CD4-positive, alpha-beta memory T cell (primary cell): ENCODE results near the gene CCDC88C. TPM values are rescaled to one million over a fixed set of nuclear protein-coding genes. Genes with fewer than 3 reads are reported as not detected.
"Not testable (repeated sequence)": the region's sequence is repeated elsewhere in the genome, so short reads cannot be mapped to it uniquely, and the experiment has no call there.

Experiments used
- CTCF ChIA-PET: fragments of 350-600 bp; sonication (Branson Sonifier 250); formaldehyde crosslinking; loops from one replicate; lab custom pipeline; 2021; ENCODE audit warnings: inconsistent platforms; ENCODE audit not compliant: partially characterized antibody; lab: Charles Lee
- POLR2A ChIA-PET: fragments of 350-600 bp; sonication (Branson Sonifier 250); formaldehyde crosslinking; loops from one replicate; lab custom pipeline; 2021; ENCODE audit not compliant: partially characterized antibody; lab: Charles Lee
- DNase-seq, 5 donors: peaks; one replicate each; pipeline versions ENCODE4 v3.0.0 to v3.0.0-alpha.2; 2020 to 2022; ENCODE audit warnings: mixed read lengths in 1 of 5
- H3K27ac ChIP-seq: one replicate; pipeline ENCODE4 v1.7.0; 2013; ENCODE audit warnings: low read depth, low read length
- H3K27me3 ChIP-seq: 2 replicates; pipeline ENCODE4 v1.7.0; 2013; ENCODE audit warnings: mild to moderate bottlenecking, low read length, moderate library complexity; ENCODE audit not compliant: insufficient read depth
- H3K36me3 ChIP-seq: 2 replicates; pipeline ENCODE4 v1.7.0; 2013; ENCODE audit warnings: mild to moderate bottlenecking, low read length, moderate library complexity; ENCODE audit not compliant: insufficient read depth
- H3K4me1 ChIP-seq: 2 replicates; pipeline ENCODE4 v1.7.0; 2013; ENCODE audit warnings: mild to moderate bottlenecking, low read length, moderate library complexity; ENCODE audit not compliant: insufficient read depth
- H3K4me3 ChIP-seq, 2 donors: one replicate each; pipeline ENCODE4 v1.7.0; 2013; ENCODE audit warnings: low read length in 2 of 2, mild to moderate bottlenecking in 1 of 2
- H3K9me3 ChIP-seq, 2 donors: one replicate each; pipeline ENCODE4 v1.7.0; 2013; ENCODE audit warnings: low read length in 2 of 2, control low read depth in 1 of 2; ENCODE audit not compliant: control insufficient read depth in 1 of 2
- H3K27ac Mint-ChIP-seq, 7 donors: one replicate each; pipeline ENCODE4 v1.8.0; 2020 to 2021; ENCODE audit warnings: mixed read lengths in 7 of 7, mild to moderate bottlenecking in 6 of 7, inconsistent platforms in 3 of 7, moderate library complexity in 3 of 7
- H3K27me3 Mint-ChIP-seq, 2 donors: one replicate each; pipeline ENCODE4 v1.8.0; 2020 to 2021; ENCODE audit warnings: mixed read lengths in 2 of 2
- H3K36me3 Mint-ChIP-seq, 2 donors: one replicate each; pipeline ENCODE4 v1.8.0; 2020 to 2021; ENCODE audit warnings: mixed read lengths in 2 of 2, inconsistent platforms in 1 of 2, mild to moderate bottlenecking in 1 of 2
- H3K4me1 Mint-ChIP-seq, 4 donors: one replicate each; pipeline ENCODE4 v1.8.0; 2020 to 2021; ENCODE audit warnings: mixed read lengths in 4 of 4, mild to moderate bottlenecking in 1 of 4
- H3K4me3 Mint-ChIP-seq, 8 donors: one replicate each; pipeline ENCODE4 v1.8.0; 2020 to 2021; ENCODE audit warnings: mixed read lengths in 8 of 8, mild to moderate bottlenecking in 7 of 8, moderate library complexity in 6 of 8, inconsistent platforms in 3 of 8
- H3K9me3 Mint-ChIP-seq, 8 donors: one replicate each; pipeline ENCODE4 v1.8.0; 2020 to 2021; ENCODE audit warnings: mixed read lengths in 8 of 8, mild to moderate bottlenecking in 5 of 8, inconsistent platforms in 3 of 8, moderate library complexity in 1 of 8
- intact Hi-C: fragments of 100-400 bp; cut with micrococcal nuclease; formaldehyde crosslinking; loops from one replicate; pipeline ENCODE4 v1.15.1; 2023
- polyA plus RNA-seq, 2 donors: library from polyadenylated mRNA; unstranded; fragments of 300-500 nt; fragmentation: Illumina TruSeq; gene quantifications; one replicate each; pipeline ENCODE4 v1.2.3, GENCODE V29; 2021
- total RNA-seq, 2 experiments: library from RNA; stranded (reverse); gene quantifications; one replicate each; pipeline ENCODE4 v1.2.3, GENCODE V29; 2021

The CCDC88C gene
- total and polyA plus RNA-seq, 4 experiments from 2014 or later: 17.1 to 293 (median 161) TPM

DNA sequence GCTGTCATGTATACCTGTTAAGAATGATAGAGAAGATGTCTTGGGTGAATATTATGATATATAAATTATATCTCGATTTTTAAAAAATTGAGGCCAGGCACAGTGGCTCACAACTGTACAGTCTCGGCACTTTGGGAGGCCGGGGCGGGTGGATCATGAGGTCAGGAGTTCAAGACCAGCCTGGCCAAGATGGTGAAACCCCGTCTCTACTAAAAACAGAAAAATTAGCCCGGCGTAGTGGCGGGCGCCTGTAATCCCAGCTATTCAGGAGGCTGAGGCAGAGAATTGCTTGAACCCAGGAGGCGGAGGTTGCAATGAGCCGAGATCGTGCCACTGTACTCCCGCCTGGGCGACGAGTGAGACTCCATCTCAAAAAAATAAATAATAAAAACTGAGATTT is 151.3 kb downstream of the CCDC88C start:
- H3K9me3 ChIP-seq, H3K27me3 Mint-ChIP-seq, H3K36me3 ChIP-seq, DNase-seq, H3K4me3 ChIP-seq, H3K9me3 Mint-ChIP-seq, H3K27me3 ChIP-seq, intact Hi-C loops, H3K27ac ChIP-seq, H3K4me3 Mint-ChIP-seq: not testable (repeated sequence)
- ChIA-PET POLR2A (interaction anchor here (1.1 to 8.4 kb wide), 3 partner anchors 11 to 22 kb away, joined by 3 to 50 read pairs (median 3); partner anchors contain the start of gene GPR68), CTCF (interaction anchor here (1.0 to 1.4 kb wide), 2 partner anchors 10 to 88 kb away, joined by 3 to 4 read pairs; no protein-coding TSS in a partner anchor)
- Mint-ChIP-seq H3K36me3 (peaks cover 10 to 28% of the 10 kb centered on the region in 2 donors), H3K4me1 (peaks cover 33 to 53% (median 35%) of the 10 kb centered on the region in 4 donors), H3K27ac (peak overlapping the region in 5 of 7 donors; percentile 3 to 81 (median 43))
- peaks cover 31% of the 10 kb centered on the region for H3K4me1 ChIP-seq

DNA sequence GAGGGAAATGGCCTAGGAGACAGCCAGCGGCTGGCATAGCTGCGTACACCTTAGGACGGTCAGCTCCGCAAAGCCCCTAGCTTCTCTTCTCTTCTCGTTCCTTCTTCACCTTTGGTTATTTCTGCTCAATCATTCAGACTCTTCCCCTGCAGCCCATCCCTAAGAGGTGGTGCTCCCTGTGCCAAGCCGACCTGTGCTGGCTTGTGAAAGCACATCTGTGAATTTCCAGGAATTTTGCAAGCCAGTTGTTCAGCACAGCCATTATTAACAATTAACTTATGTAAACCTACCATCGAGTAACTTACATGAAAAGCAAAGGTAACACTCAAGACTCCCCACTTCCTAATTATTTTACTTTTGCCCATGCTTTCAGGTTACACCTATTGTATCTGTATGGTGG is 152.2 kb downstream of the CCDC88C start:
- Mint-ChIP-seq H3K27ac (peak overlapping the region; percentile 1 to 90 (median 76)), H3K4me1 (peaks cover 39 to 62% (median 42%) of the 10 kb centered on the region in 4 donors), H3K36me3 (peaks cover 10 to 25% of the 10 kb centered on the region in 2 donors), H3K27me3 (no peaks in the 10 kb centered on the region), H3K9me3 (peaks cover 0 to 5% (median 0%) of the 10 kb centered on the region in 8 donors), H3K4me3 (peak overlapping the region in 7 of 8 donors; percentile 33 to 84 (median 76))
- peaks cover 39% of the 10 kb centered on the region for H3K4me1 ChIP-seq
- no peak for DNase-seq
- ChIA-PET CTCF (interaction anchor here (1.0 to 2.6 kb wide), 2 partner anchors 22 to 62 kb away, joined by 3 to 14 read pairs; no protein-coding TSS in a partner anchor), POLR2A (interaction anchor here (1.4 to 6.3 kb wide), 10 partner anchors 10 to 88 kb away, joined by 3 to 124 read pairs (median 8); partner anchors contain the start of gene GPR68)
- no peak overlapping the region for H3K27ac ChIP-seq
- intact Hi-C loops: no loop called here
- no peaks in the 10 kb centered on the region for H3K9me3 ChIP-seq
- no peaks in the 10 kb centered on the region for H3K27me3 ChIP-seq
- H3K36me3 ChIP-seq: peaks cover 6% of the 10 kb centered on the region
- H3K4me3 ChIP-seq: no peak overlapping the region

DNA sequence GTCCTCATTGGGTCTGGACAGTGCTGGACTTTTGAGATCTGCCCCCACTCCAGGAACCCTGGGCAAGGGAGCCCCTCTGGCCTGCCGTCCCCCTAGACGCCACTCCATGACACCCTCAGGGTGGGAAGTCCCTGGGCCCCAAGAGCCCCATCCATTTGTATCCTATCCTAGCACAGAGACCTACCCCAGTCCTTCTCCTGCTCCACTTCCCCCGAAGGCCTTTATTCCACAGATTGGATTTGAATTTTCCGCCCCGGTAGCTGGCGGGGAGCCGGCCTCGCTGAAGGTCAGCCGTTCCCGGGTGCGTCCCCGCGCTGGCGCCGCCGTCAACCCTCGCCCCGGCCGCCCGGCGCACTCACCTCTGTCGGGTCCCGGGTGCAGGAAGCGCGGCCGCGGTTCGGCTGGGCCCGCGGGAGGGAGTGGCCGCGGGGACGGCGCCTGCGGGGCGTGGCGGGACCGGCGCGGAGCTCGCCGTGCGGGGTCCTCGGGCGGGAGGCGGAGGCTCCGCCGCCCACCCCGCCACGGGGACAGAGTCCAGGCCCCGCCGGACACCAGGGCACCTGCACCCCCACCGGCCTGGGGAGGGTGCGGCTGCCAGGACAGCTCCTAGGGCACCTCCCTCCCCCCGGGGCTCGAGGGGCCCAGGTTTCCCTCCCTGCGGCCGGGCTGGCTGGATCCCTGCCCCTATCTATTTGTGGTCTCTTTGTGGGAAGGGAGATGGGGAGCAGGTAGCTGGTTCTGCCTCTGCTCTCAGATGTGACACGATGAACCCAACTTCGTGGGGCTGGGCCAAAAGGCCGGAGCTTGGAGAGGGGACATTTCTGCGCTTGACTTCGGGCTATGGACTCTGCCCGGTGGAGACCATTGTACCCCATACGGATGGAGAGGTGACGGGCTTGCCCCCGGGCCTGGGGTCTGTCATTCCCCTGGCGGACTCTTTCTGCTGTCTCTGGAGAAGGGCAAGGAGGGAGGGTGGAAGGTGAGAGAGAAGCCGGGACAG is 153.2 kb downstream of the CCDC88C start:
- Histone ChIP-seq H3K9me3 (no peaks in the 10 kb centered on the region), H3K4me1 (peaks cover 45% of the 10 kb centered on the region), H3K4me3 (peak overlapping the region in 1 of 2 donors; percentile 32), H3K27me3 (no peaks in the 10 kb centered on the region), H3K27ac (peak overlapping the region; percentile 31), H3K36me3 (no peaks in the 10 kb centered on the region)
- Mint-ChIP-seq H3K27ac (peak overlapping the region in 6 of 7 donors; percentile 60 to 97 (median 84)), H3K4me1 (peaks cover 39 to 69% (median 46%) of the 10 kb centered on the region in 4 donors), H3K27me3 (no peaks in the 10 kb centered on the region), H3K36me3 (peaks cover 6 to 17% of the 10 kb centered on the region in 2 donors), H3K4me3 (peak overlapping the region; percentile 69 to 85 (median 79)), H3K9me3 (peaks cover 0 to 5% (median 0%) of the 10 kb centered on the region in 8 donors)
- DNase-seq: peak in 2 of 5 donors; percentile 39 to 41
- CTCF ChIA-PET: interaction anchor here (0.8 to 2.6 kb wide), 8 partner anchors 10 to 94 kb away, joined by 3 to 14 read pairs (median 3); no protein-coding TSS in a partner anchor
- POLR2A ChIA-PET: interaction anchor here (0.8 to 6.3 kb wide), 16 partner anchors 9 to 199 kb away, joined by 3 to 124 read pairs (median 6); partner anchors contain the start of gene GPR68
- intact Hi-C loops: no loop called here

DNA sequence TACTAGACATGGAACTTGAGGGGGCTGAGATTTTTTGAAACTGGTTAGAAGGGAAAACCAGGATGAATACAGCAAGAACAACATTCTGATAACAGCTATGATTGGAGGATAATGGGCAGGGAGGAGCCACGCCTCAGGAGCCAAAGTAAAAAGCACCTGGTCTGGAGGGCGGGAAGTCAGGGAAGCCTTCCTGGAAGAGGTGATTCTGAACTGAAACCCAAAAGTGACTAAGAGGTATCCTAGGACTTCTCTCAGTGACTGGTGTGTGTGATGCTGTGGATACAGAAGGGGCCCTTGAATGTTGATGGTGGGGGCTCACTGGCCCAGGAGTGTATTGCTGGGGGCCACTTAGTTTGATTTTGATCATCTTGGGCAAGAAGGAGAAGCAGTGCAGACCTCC is 154.3 kb downstream of the CCDC88C start:
- POLR2A ChIA-PET: interaction anchor here (1.0 to 6.3 kb wide), 11 partner anchors 8 to 197 kb away, joined by 3 to 124 read pairs (median 9); partner anchors contain the start of gene GPR68
- intact Hi-C loops: no loop called here
- Mint-ChIP-seq H3K4me3 (peak overlapping the region; percentile 37 to 85 (median 72)), H3K27ac (peak overlapping the region; percentile 60 to 97 (median 81)), H3K9me3 (peaks cover 0 to 4% (median 0%) of the 10 kb centered on the region in 8 donors), H3K27me3 (no peaks in the 10 kb centered on the region), H3K4me1 (peaks cover 37 to 73% (median 50%) of the 10 kb centered on the region in 4 donors), H3K36me3 (peaks cover 0 to 10% of the 10 kb centered on the region in 2 donors)
- Histone ChIP-seq H3K27me3 (no peaks in the 10 kb centered on the region), H3K27ac (no peak overlapping the region), H3K4me1 (peaks cover 49% of the 10 kb centered on the region), H3K9me3 (no peaks in the 10 kb centered on the region), H3K4me3 (no peak overlapping the region), H3K36me3 (no peaks in the 10 kb centered on the region)
- no peak for DNase-seq
- CTCF ChIA-PET: interaction anchor here (0.9 to 2.6 kb wide), 6 partner anchors 9 to 361 kb away, joined by 3 to 14 read pairs (median 4); no protein-coding TSS in a partner anchor

DNA sequence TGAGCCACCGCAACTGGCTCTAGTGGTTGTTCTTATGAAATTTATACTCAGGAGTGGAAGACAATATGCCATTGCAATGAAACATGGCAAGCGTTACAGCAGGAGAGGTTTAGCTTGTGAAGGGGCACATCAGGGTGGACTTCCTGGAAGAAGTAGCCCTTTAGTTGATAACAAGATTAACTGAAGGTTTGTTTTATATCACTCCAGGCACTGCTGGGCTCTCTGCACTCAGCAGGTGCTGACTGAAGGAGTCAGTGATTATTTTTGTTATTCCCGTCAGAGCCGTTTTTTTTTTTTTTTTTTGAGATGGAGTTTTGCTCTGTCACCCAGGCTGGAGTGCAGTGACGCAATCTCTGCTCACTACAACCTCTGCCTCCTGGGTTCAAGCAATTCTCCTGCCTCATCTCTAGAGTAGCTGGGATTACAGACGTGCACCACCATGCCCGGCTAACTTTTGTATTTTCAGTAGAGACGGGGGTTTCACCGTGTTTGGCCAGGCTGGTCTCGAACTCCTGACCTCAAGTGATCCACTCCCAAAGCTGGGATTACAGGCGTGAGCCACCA is 155.6 kb downstream of the CCDC88C start:
- Mint-ChIP-seq H3K27me3 (no peaks in the 10 kb centered on the region), H3K27ac (peak overlapping the region; percentile 42 to 97 (median 78)), H3K36me3 (no peaks in the 10 kb centered on the region), H3K9me3 (peaks cover 0 to 1% (median 0%) of the 10 kb centered on the region in 8 donors), H3K4me3 (peak overlapping the region in 1 of 8 donors; percentile 45), H3K4me1 (peaks cover 38 to 74% (median 58%) of the 10 kb centered on the region in 4 donors)
- no peak for DNase-seq
- peaks cover 62% of the 10 kb centered on the region for H3K4me1 ChIP-seq
- POLR2A ChIA-PET: interaction anchor here (1.5 to 6.3 kb wide), 4 partner anchors 12 to 77 kb away, joined by 4 to 124 read pairs (median 30); partner anchors contain the start of gene GPR68
- no peaks in the 10 kb centered on the region for H3K27me3 ChIP-seq
- CTCF ChIA-PET: interaction anchor here (0.7 to 2.7 kb wide), 5 partner anchors 12 to 359 kb away, joined by 3 to 7 read pairs (median 3); no protein-coding TSS in a partner anchor
- intact Hi-C loops: no loop called here
- no peaks in the 10 kb centered on the region for H3K9me3 ChIP-seq
- H3K36me3 ChIP-seq: no peaks in the 10 kb centered on the region
- no peak overlapping the region for H3K27ac ChIP-seq
- H3K4me3 ChIP-seq: no peak overlapping the region

DNA sequence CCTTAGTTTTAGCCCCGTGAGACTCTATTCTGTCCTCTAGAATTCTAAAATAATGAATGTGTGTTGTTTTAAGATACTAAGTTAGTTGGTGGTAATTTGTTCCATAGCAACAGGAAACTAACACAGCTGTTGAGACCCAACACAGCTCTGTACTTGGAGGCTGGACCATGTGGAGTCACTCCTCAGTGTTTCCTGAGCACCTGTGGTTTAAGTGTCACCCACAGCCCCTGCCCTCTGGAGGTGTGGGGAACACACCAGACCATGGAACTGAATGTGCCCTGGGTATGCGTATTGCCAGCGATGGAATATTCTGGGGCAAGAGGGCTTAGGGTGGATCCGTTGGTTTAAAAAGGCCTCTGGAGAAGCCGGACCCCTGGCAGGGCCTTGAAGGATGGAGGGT is 156.5 kb downstream of the CCDC88C start:
- Histone ChIP-seq H3K27me3 (no peaks in the 10 kb centered on the region), H3K9me3 (no peaks in the 10 kb centered on the region), H3K4me1 (peaks cover 72% of the 10 kb centered on the region), H3K27ac (no peak overlapping the region), H3K4me3 (no peak overlapping the region), H3K36me3 (no peaks in the 10 kb centered on the region)
- Mint-ChIP-seq H3K36me3 (no peaks in the 10 kb centered on the region), H3K4me1 (peaks cover 44 to 84% (median 67%) of the 10 kb centered on the region in 4 donors), H3K9me3 (peaks cover 0 to 1% (median 0%) of the 10 kb centered on the region in 8 donors), H3K27me3 (no peaks in the 10 kb centered on the region), H3K27ac (peak overlapping the region; percentile 53 to 97 (median 84)), H3K4me3 (peak overlapping the region in 6 of 8 donors; percentile 29 to 73 (median 60))
- peak; percentile 50 to 86 (median 67) for DNase-seq
- CTCF ChIA-PET: interaction anchor here (0.9 to 2.7 kb wide), 4 partner anchors 11 to 88 kb away, joined by 3 to 7 read pairs (median 5); no protein-coding TSS in a partner anchor
- POLR2A ChIA-PET: interaction anchor here (1.5 to 6.3 kb wide), 4 partner anchors 11 to 76 kb away, joined by 4 to 124 read pairs (median 30); partner anchors contain the start of gene GPR68
- intact Hi-C loops: no loop called here
